Liver (tissue), 3 donors: ENCODE measurements around the gene TTC4.

ENCODE experiments used
- CTCF ChIP-seq: fragments of 150-350 bp; IDR thresholded peaks from 2 replicates; pipeline ENCODE4 v1.5.1; 2017; ENCODE audit warnings: improper control_type of control experiment, low read depth, low read length; ENCODE audit not compliant: missing input control
- TAF1 ChIP-seq: conservative IDR thresholded peaks from 2 replicates; pipeline ENCODE4 v1.6.1; 2016; ENCODE audit warnings: antibody characterized with exemption, mild to moderate bottlenecking
- YY1 ChIP-seq: IDR thresholded peaks from 2 replicates; pipeline ENCODE4 v1.6.1; 2016; ENCODE audit warnings: antibody characterized with exemption, mild to moderate bottlenecking
- TF ChIP-seq, protein P1 (sequence below): IDR thresholded peaks from 2 replicates; pipeline ENCODE4 v1.6.1; 2016; ENCODE audit warnings: antibody characterized with exemption
- donor health status: healthy.
- donor health status: healthy.

DNA sequence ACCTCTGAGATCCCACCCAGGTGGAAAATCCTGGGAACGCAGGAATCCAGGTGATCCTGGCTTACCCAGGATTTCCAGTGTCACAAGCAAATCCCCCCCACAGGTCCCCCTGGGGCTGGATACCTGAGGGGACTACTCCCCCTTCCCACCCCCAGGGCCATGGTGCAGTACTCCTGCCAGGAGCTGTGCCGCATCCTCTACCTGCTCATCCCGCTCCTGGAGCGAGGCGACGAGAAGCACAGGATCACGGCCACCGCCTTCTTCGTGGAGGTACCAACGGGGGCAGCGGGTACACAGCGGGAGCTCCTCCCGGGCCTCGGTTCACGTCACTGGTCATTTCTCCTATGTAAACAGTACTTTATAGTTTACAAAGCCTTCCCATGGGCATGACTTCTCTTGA is 20.4 kb upstream of the TTC4 start:
- TF ChIP-seq CTCF (no peak), YY1 (no peak), TAF1 (no peak)
- TF ChIP-seq, protein P1, sequence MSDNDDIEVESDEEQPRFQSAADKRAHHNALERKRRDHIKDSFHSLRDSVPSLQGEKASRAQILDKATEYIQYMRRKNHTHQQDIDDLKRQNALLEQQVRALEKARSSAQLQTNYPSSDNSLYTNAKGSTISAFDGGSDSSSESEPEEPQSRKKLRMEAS = no peak
